Stimulated activated CD4-positive, alpha-beta T cell treated with anti-CD3 and anti-CD28 coated beads, Interleukin-12 subunit alpha, Interleukin-12 subunit beta, amount 100 ng/mL, for 4 hours (primary cell): ENCODE measurements around the gene ZNF189.

ENCODE experiments used
- DNase-seq: peaks from one replicate; pipeline ENCODE4 v3.0.0-alpha.2; 2020

Gene ZNF189

GRCh38 chr9:101398068-101398929, at the start of gene ZNF189, which contains the start of gene MRPL50:
Gene ZNF189 (plus strand): TSS chr9:101398851. CDS start chr9:101399157, 306 bp downstream.
Gene MRPL50 (minus strand): TSS chr9:101398618. CDS start chr9:101398592, 26 bp downstream.
- DNase-seq, result peak; percentile 91

- DNase-seq, result no peak
Measured at GRCh38 chr9:101350285-101350684, 48.4 kb upstream of the ZNF189 start.

GRCh38 chr9:101352892-101353463, 45.7 kb upstream of the ZNF189 start:
- DNase-seq, result no peak

- no peak for DNase-seq
Measured at GRCh38 chr9:101353683-101354082, 45.0 kb upstream of the ZNF189 start.

GRCh38 chr9:101354143-101354764, 44.4 kb upstream of the ZNF189 start:
- no peak for DNase-seq

- DNase-seq, result no peak
Measured at GRCh38 chr9:101354765-101355708, 43.6 kb upstream of the ZNF189 start.

- no peak for DNase-seq
Measured at GRCh38 chr9:101356619-101357018, 42.0 kb upstream of the ZNF189 start.

- no peak for DNase-seq
Measured at GRCh38 chr9:101359679-101360078, 39.0 kb upstream of the ZNF189 start.

- no peak for DNase-seq
Measured at GRCh38 chr9:101360647-101361046, 38.0 kb upstream of the ZNF189 start.

- DNase-seq, result no peak
Measured at GRCh38 chr9:101362450-101362849, 36.2 kb upstream of the ZNF189 start.

- DNase-seq, result no peak
Measured at GRCh38 chr9:101365181-101365580, 33.5 kb upstream of the ZNF189 start.

- DNase-seq, result no peak
Measured at GRCh38 chr9:101366038-101366756, 32.5 kb upstream of the ZNF189 start.

GRCh38 chr9:101367323-101367722, 31.3 kb upstream of the ZNF189 start:
- DNase-seq, result no peak

GRCh38 chr9:101369286-101369685, 29.4 kb upstream of the ZNF189 start:
- DNase-seq, result no peak

GRCh38 chr9:101369884-101370531, 28.6 kb upstream of the ZNF189 start:
- DNase-seq, result no peak

- DNase-seq, result no peak
Measured at GRCh38 chr9:101371813-101372212, 26.8 kb upstream of the ZNF189 start.

- no peak for DNase-seq
Measured at GRCh38 chr9:101372327-101373118, 26.1 kb upstream of the ZNF189 start.

- DNase-seq, result no peak
Measured at GRCh38 chr9:101375546-101375945, 23.1 kb upstream of the ZNF189 start.

- no peak for DNase-seq
Measured at GRCh38 chr9:101376111-101376848, 22.4 kb upstream of the ZNF189 start.

- DNase-seq, result no peak
Measured at GRCh38 chr9:101380295-101380694, 18.4 kb upstream of the ZNF189 start.
